ENCODE data around the gene CAMKK1. TPM values are rescaled to one million over a fixed set of nuclear protein-coding genes. Genes with fewer than 3 reads are reported as not detected.

CAMKK1 gene
- total RNA-seq, 1 donor from 2014 or later: 4.1 TPM

- no peak for TF ChIP-seq CTCF (IDR thresholded peaks at IDR 0.05; ENCODE audit: unreplicated experiment)
- Mint-ChIP-seq H3K27ac (ENCODE audit: unreplicated experiment) (no peak overlapping the region), H3K27me3 (ENCODE audit: unreplicated experiment) (peaks cover 2% of the 10 kb centered on the region), H3K9me3 (ENCODE audit: unreplicated experiment) (no peaks in the 10 kb centered on the region), H3K4me1 (ENCODE audit: unreplicated experiment) (no peaks in the 10 kb centered on the region), H3K4me3 (ENCODE audit: unreplicated experiment) (no peak overlapping the region), H3K36me3 (ENCODE audit: low read depth, unreplicated experiment) (no peaks in the 10 kb centered on the region)
- DNase-seq (ENCODE audit: low spot score): no peak
Measured at GRCh38 chr17:3905017-3905520, 12.2 kb upstream of the CAMKK1 start.

GRCh38 chr17:3904501-3904900, 11.6 kb upstream of the CAMKK1 start:
- H3K4me3 Mint-ChIP-seq (ENCODE audit: unreplicated experiment): no peak overlapping the region
- TF ChIP-seq CTCF (IDR thresholded peaks at IDR 0.05; ENCODE audit: unreplicated experiment): no peak
- no peak overlapping the region for H3K27ac Mint-ChIP-seq (ENCODE audit: unreplicated experiment)
- no peaks in the 10 kb centered on the region for H3K4me1 Mint-ChIP-seq (ENCODE audit: unreplicated experiment)
- H3K27me3 Mint-ChIP-seq (ENCODE audit: unreplicated experiment): peaks cover 2% of the 10 kb centered on the region
- H3K9me3 Mint-ChIP-seq (ENCODE audit: unreplicated experiment): no peaks in the 10 kb centered on the region
- H3K36me3 Mint-ChIP-seq (ENCODE audit: low read depth, unreplicated experiment): no peaks in the 10 kb centered on the region
- no peak for DNase-seq (ENCODE audit: low spot score)

- no peak overlapping the region for H3K4me3 Mint-ChIP-seq (ENCODE audit: unreplicated experiment)
- H3K4me1 Mint-ChIP-seq (ENCODE audit: unreplicated experiment): no peaks in the 10 kb centered on the region
- no peak overlapping the region for H3K27ac Mint-ChIP-seq (ENCODE audit: unreplicated experiment)
- no peaks in the 10 kb centered on the region for H3K36me3 Mint-ChIP-seq (ENCODE audit: low read depth, unreplicated experiment)
- peaks cover 2% of the 10 kb centered on the region for H3K27me3 Mint-ChIP-seq (ENCODE audit: unreplicated experiment)
- DNase-seq (ENCODE audit: low spot score): no peak
- no peak for TF ChIP-seq CTCF (IDR thresholded peaks at IDR 0.05; ENCODE audit: unreplicated experiment)
- H3K9me3 Mint-ChIP-seq (ENCODE audit: unreplicated experiment): no peaks in the 10 kb centered on the region
Measured at GRCh38 chr17:3903881-3904290, 11.0 kb upstream of the CAMKK1 start.

- TF ChIP-seq CTCF (IDR thresholded peaks at IDR 0.05; ENCODE audit: unreplicated experiment): no peak
- H3K4me3 Mint-ChIP-seq (ENCODE audit: unreplicated experiment): no peak overlapping the region
- peaks cover 2% of the 10 kb centered on the region for H3K27me3 Mint-ChIP-seq (ENCODE audit: unreplicated experiment)
- DNase-seq (ENCODE audit: low spot score): no peak
- H3K9me3 Mint-ChIP-seq (ENCODE audit: unreplicated experiment): no peaks in the 10 kb centered on the region
- H3K36me3 Mint-ChIP-seq (ENCODE audit: low read depth, unreplicated experiment): no peaks in the 10 kb centered on the region
- no peaks in the 10 kb centered on the region for H3K4me1 Mint-ChIP-seq (ENCODE audit: unreplicated experiment)
- H3K27ac Mint-ChIP-seq (ENCODE audit: unreplicated experiment): no peak overlapping the region
Measured at GRCh38 chr17:3903051-3903825, 10.4 kb upstream of the CAMKK1 start.

GRCh38 chr17:3900646-3901045, 7.8 kb upstream of the CAMKK1 start:
- Mint-ChIP-seq H3K9me3 (ENCODE audit: unreplicated experiment) (no peaks in the 10 kb centered on the region), H3K27me3 (ENCODE audit: unreplicated experiment) (peaks cover 3% of the 10 kb centered on the region), H3K4me1 (ENCODE audit: unreplicated experiment) (no peaks in the 10 kb centered on the region), H3K4me3 (ENCODE audit: unreplicated experiment) (no peak overlapping the region), H3K36me3 (ENCODE audit: low read depth, unreplicated experiment) (no peaks in the 10 kb centered on the region), H3K27ac (ENCODE audit: unreplicated experiment) (no peak overlapping the region)
- TF ChIP-seq CTCF (IDR thresholded peaks at IDR 0.05; ENCODE audit: unreplicated experiment): no peak
- DNase-seq (ENCODE audit: low spot score): no peak
